RWPE2 (cell line): ENCODE measurements around the gene PLIN5.

ENCODE experiments used
- ATAC-seq: fragments of 200-7000 bp; cut with Tn5 transposase; 3 replicates; pipeline ENCODE4 v1.9.1; 2021; ENCODE audit warnings: low read depth
- DNase-seq: peaks from one replicate; pipeline ENCODE4 v3.0.0-alpha.2; 2020; ENCODE audit warnings: low spot score
- H3K27ac ChIP-seq: fragments of 450-650 bp; 2 replicates; pipeline ENCODE4 v1.5.1; 2017; ENCODE audit warnings: mild to moderate bottlenecking; ENCODE audit not compliant: poor library complexity, severe bottlenecking
- H3K27me3 ChIP-seq: fragments of 250-450 bp; sonication (Bioruptor Pico); 2 replicates; pipeline ENCODE4 v1.5.1; 2021; ENCODE audit warnings: mild to moderate bottlenecking, moderate library complexity; ENCODE audit not compliant: insufficient read depth, poor library complexity, severe bottlenecking
- H3K36me3 ChIP-seq: fragments of 250-450 bp; sonication (Bioruptor Pico); 2 replicates; pipeline ENCODE4 v1.5.1; 2020; ENCODE audit warnings: low read depth, mild to moderate bottlenecking, moderate library complexity
- H3K4me1 ChIP-seq: fragments of 250-450 bp; sonication (Bioruptor Pico); 2 replicates; pipeline ENCODE4 v1.5.1; 2021; ENCODE audit warnings: mild to moderate bottlenecking, moderate library complexity; ENCODE audit not compliant: insufficient read depth, poor library complexity, severe bottlenecking
- H3K4me3 ChIP-seq: fragments of 250-450 bp; sonication (Bioruptor Pico); 2 replicates; pipeline ENCODE4 v1.5.1; 2021; ENCODE audit warnings: mild to moderate bottlenecking, moderate library complexity; ENCODE audit not compliant: severe bottlenecking
- H3K9me3 ChIP-seq: fragments of 250-450 bp; sonication (Bioruptor Pico); 2 replicates; pipeline ENCODE4 v1.5.1; 2021; ENCODE audit warnings: mild to moderate bottlenecking, moderate library complexity; ENCODE audit not compliant: severe bottlenecking
- CTCF ChIP-seq: fragments of 450-650 bp; IDR thresholded peaks from one replicate; pipeline ENCODE4 v1.5.1; 2017; ENCODE audit warnings: mild to moderate bottlenecking, moderate library complexity; ENCODE audit not compliant: poor library complexity, severe bottlenecking

Gene PLIN5

GRCh38 chr19:4487572-4487971, 47.5 kb downstream of the PLIN5 start:
- H3K27me3 ChIP-seq, result no peaks in the 10 kb centered on the region
- H3K36me3 ChIP-seq, result peaks cover 31% of the 10 kb centered on the region
- H3K9me3 ChIP-seq, result no peaks in the 10 kb centered on the region
- no peak for DNase-seq
- TF ChIP-seq CTCF, result no peak
- no peak for ATAC-seq
- H3K4me3 ChIP-seq, result no peak overlapping the region
- no peak overlapping the region for H3K27ac ChIP-seq
- H3K4me1 ChIP-seq, result no peaks in the 10 kb centered on the region

DNA sequence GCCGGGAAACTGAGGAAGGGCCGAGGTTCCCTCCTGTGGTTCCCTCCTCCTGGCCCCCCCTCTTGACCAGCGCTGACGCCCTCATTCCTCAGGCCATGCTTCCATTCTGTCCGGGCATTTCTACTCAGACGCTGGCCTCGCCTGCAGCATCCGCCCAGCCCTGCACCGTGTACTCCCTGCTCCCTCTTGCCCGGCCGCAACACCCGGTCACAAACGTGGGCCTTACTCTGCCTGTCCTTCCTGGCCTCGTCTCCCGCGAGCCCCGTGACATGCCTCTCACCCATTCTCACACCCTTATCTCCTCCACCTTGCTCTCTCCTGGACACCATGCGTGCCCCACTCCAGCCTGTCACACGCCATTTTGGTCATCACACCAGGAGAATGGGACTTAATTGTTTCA, 51.6 kb downstream of the PLIN5 start:
- Histone ChIP-seq H3K27ac (no peak overlapping the region), H3K4me1 (no peaks in the 10 kb centered on the region), H3K36me3 (peaks cover 12% of the 10 kb centered on the region), H3K9me3 (no peaks in the 10 kb centered on the region), H3K27me3 (no peaks in the 10 kb centered on the region), H3K4me3 (no peak overlapping the region)
- DNase-seq (no peak), ATAC-seq (no peak)
- no peak for TF ChIP-seq CTCF

DNA sequence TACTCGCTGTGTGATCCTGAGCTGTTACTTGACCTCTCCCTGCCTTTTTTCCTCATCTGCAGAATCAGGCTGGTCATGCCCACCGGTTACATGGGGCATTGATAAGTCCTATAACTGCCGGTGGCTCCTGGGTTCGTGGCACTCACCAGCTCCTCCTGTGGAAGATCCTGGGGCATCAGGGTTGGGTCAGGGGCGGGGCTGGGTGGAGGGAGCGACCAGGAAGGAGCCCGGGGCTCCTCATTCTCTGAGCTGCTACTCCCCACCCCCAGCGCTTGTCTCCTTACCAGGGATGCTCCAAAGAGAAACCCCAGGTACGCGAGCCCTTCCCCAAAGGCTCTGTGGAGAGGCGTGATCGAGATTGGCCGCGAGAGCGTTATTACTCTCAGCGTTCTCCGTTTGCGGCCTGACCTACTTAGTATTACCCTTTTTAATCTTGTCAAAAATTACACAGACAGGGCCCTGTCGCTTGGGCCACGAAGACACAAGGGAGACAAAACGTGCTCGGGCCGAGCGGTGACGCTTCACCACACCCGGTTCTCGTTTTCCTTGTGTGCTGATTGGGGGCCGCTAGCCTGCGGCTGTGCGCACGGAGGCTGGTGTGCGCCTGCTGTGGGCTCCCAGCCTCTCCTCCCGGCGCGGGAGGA, 52.2 kb downstream of the PLIN5 start:
- no peak for TF ChIP-seq CTCF
- no peak overlapping the region for H3K4me3 ChIP-seq
- peaks cover 16% of the 10 kb centered on the region for H3K36me3 ChIP-seq
- no peak overlapping the region for H3K27ac ChIP-seq
- H3K4me1 ChIP-seq, result no peaks in the 10 kb centered on the region
- no peaks in the 10 kb centered on the region for H3K27me3 ChIP-seq
- ATAC-seq (no peak), DNase-seq (no peak)
- no peaks in the 10 kb centered on the region for H3K9me3 ChIP-seq

DNA sequence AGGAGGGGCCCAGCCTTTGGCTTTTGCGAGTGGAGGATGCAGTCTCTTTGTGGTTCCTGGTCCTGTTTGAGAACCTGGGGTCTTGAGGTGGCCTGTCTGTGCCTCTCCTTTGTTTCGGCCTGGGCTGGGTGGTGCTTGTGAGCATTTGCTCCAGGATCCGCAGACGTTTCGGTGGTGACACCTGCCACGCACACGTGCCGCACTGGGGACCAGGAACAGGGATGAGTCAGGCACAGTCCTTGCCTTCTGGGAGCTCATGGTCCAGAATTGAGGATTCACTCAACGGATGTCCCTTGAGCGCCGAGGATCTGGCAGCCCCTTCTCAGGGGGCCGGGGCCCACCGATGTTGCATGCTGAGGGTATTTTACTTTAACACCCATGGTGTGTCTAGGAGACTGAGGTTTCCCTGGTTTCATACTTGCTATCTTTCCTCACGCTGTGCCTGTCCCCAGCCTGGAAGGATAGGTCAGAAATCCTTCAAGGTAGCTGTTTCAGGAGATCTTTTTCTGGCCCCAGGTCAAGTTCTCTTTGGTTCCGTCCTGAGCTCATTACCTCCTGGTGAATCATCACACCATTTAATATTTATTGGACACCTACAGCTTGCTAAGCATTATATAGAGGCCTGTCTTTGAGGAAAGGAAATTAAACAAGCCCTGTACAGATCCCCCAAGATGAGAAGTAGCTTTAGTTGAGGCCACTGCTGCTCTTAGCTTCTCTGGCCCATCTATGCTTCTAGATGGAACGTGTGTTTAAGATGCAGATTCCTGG, 57.8 kb downstream of the PLIN5 start:
- Histone ChIP-seq H3K9me3 (no peaks in the 10 kb centered on the region), H3K4me3 (no peak overlapping the region), H3K27me3 (no peaks in the 10 kb centered on the region), H3K27ac (no peak overlapping the region), H3K36me3 (peaks cover 16% of the 10 kb centered on the region), H3K4me1 (no peaks in the 10 kb centered on the region)
- no peak for DNase-seq
- TF ChIP-seq CTCF, result no peak
- no peak for ATAC-seq

- peak overlapping the region; percentile 23 for H3K4me3 ChIP-seq
- DNase-seq, result no peak
- no peak for TF ChIP-seq CTCF
- H3K27ac ChIP-seq, result peak overlapping the region; percentile 74
- peaks cover 16% of the 10 kb centered on the region for H3K36me3 ChIP-seq
- no peaks in the 10 kb centered on the region for H3K27me3 ChIP-seq
- no peaks in the 10 kb centered on the region for H3K4me1 ChIP-seq
- ATAC-seq, result peak; percentile 44
- no peaks in the 10 kb centered on the region for H3K9me3 ChIP-seq
Observed at GRCh38 chr19:4474514-4475022, 60.5 kb downstream of the PLIN5 start.
